Esophagus squamous epithelium (tissue), 4 donors: Measurements from ENCODE around the gene CISD3.

ENCODE experiments used
- CTCF ChIP-seq, 6 experiments: fragments of 450-650 bp in 4 of 6; fragments of 200-600 bp in 2 of 6; sonication (generic) in 2 of 6; IDR thresholded peaks; one replicate each; pipeline ENCODE4 v1.5.1; 2016 to 2019; ENCODE audit warnings: antibody characterized with exemption in 6 of 6, mild to moderate bottlenecking in 4 of 6, moderate library complexity in 4 of 6
- POLR2A ChIP-seq, 4 donors: fragments of 450-650 bp; IDR thresholded peaks; one replicate each; pipeline ENCODE4 v1.6.1; 2017; ENCODE audit warnings: antibody characterized with exemption in 4 of 4, mild to moderate bottlenecking in 4 of 4, moderate library complexity in 3 of 4

- no peak for TF ChIP-seq CTCF (IDR thresholded peaks at IDR 0.05)
- peak in 1 of 4 donors; percentile 52 for TF ChIP-seq POLR2A (IDR thresholded peaks at IDR 0.05)
Observed at GRCh38 chr17:38704606-38705522, 25.3 kb upstream of the CISD3 start, which contains the start of gene MLLT6.
